Measurements from ENCODE around the gene QRICH2.

The QRICH2 gene

DNA sequence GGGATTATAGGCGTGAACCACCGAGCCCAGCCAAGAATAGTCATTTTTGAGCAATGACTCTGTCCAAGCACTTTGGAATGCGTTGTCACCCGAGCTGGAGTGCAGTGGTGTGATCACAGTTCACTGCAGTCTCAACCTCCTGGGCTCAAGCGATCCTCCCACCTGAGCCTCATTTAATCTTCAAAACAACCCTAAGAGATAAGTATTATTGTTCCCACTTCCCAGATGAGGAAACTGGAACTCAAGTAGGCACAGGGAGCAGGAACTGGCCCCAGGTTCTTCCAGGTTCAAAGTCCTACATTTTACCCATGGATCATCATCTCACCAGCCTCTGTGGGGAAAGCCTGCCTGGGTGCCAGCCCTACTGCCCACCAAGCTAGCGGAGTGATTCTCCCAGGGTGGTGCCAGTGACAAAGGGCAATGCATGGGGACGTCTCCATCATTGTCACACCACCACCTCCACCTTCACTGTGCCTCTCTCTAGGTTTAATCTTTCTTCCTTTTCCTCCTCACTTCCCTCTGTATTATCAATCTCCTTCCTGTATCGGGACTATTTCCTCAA is 56.5 kb downstream of the QRICH2 start:
- no peak for TF ChIP-seq EZH2 (IDR thresholded peaks at IDR 0.05; ENCODE audit: borderline replicate concordance, low read depth, low read length, severe bottlenecking)
- TF ChIP-seq, protein P1, sequence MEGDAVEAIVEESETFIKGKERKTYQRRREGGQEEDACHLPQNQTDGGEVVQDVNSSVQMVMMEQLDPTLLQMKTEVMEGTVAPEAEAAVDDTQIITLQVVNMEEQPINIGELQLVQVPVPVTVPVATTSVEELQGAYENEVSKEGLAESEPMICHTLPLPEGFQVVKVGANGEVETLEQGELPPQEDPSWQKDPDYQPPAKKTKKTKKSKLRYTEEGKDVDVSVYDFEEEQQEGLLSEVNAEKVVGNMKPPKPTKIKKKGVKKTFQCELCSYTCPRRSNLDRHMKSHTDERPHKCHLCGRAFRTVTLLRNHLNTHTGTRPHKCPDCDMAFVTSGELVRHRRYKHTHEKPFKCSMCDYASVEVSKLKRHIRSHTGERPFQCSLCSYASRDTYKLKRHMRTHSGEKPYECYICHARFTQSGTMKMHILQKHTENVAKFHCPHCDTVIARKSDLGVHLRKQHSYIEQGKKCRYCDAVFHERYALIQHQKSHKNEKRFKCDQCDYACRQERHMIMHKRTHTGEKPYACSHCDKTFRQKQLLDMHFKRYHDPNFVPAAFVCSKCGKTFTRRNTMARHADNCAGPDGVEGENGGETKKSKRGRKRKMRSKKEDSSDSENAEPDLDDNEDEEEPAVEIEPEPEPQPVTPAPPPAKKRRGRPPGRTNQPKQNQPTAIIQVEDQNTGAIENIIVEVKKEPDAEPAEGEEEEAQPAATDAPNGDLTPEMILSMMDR (IDR thresholded peaks at IDR 0.05; ENCODE audit: borderline replicate concordance, extremely low read depth, low read length, poor library complexity, severe bottlenecking): no peak
- ATAC-seq (ENCODE audit: insufficient read depth, low read depth) (0 out of 3 replicates have a peak, but pooled peaks have one; percentile 1), DNase-seq (no peak)
- no peaks in the 10 kb centered on the region for H3K36me3 ChIP-seq (ENCODE audit: insufficient read depth, low read length)
- H3K4me3 ChIP-seq (ENCODE audit: low read depth in 1 of 2, low read length in 2 of 2): peak overlapping the region in 1 of 2 experiments; percentile 19; a peak in 1 of 4 replicates
- peak overlapping the region; percentile 66 for H2AFZ ChIP-seq (ENCODE audit: low read depth, low read length)
- no peaks in the 10 kb centered on the region for H3K79me2 ChIP-seq (ENCODE audit: insufficient read depth, low read length)
- peak overlapping the region; percentile 34 for H3K9ac ChIP-seq (ENCODE audit: low read depth, low read length)
- H3K27ac ChIP-seq (ENCODE audit: low read length): peak overlapping the region; percentile 77
- no peaks in the 10 kb centered on the region for H3K9me3 ChIP-seq (ENCODE audit: insufficient read depth, low read length, severe bottlenecking)
- H4K20me1 ChIP-seq (ENCODE audit: insufficient read depth, low read length): no peaks in the 10 kb centered on the region
- H3K27me3 ChIP-seq (ENCODE audit: insufficient read depth, low read length, poor library complexity): no peaks in the 10 kb centered on the region
- peak overlapping the region; percentile 46 for H3K4me2 ChIP-seq (ENCODE audit: insufficient read depth, low read length)
- peaks cover 38% of the 10 kb centered on the region for H3K4me1 ChIP-seq (ENCODE audit: insufficient read depth, low read length)

GRCh38 chr17:76250141-76250540 is 57.9 kb downstream of the QRICH2 start:
- no peak overlapping the region for H3K4me3 ChIP-seq (ENCODE audit: low read depth in 1 of 2, low read length in 2 of 2)
- no peak overlapping the region for H3K4me2 ChIP-seq (ENCODE audit: insufficient read depth, low read length)
- ATAC-seq (ENCODE audit: insufficient read depth, low read depth) (no peak), DNase-seq (no peak)
- peaks cover 42% of the 10 kb centered on the region for H3K4me1 ChIP-seq (ENCODE audit: insufficient read depth, low read length)
- no peak overlapping the region for H3K27ac ChIP-seq (ENCODE audit: low read length)
- TF ChIP-seq, protein P1 (IDR thresholded peaks at IDR 0.05; ENCODE audit: borderline replicate concordance, extremely low read depth, low read length, poor library complexity, severe bottlenecking): no peak
- no peak for TF ChIP-seq EZH2 (IDR thresholded peaks at IDR 0.05; ENCODE audit: borderline replicate concordance, low read depth, low read length, severe bottlenecking)
- H3K36me3 ChIP-seq (ENCODE audit: insufficient read depth, low read length): no peaks in the 10 kb centered on the region
- no peaks in the 10 kb centered on the region for H3K79me2 ChIP-seq (ENCODE audit: insufficient read depth, low read length)
- no peaks in the 10 kb centered on the region for H4K20me1 ChIP-seq (ENCODE audit: insufficient read depth, low read length)
- H3K9ac ChIP-seq (ENCODE audit: low read depth, low read length): no peak overlapping the region
- H2AFZ ChIP-seq (ENCODE audit: low read depth, low read length): no peak overlapping the region
- H3K27me3 ChIP-seq (ENCODE audit: insufficient read depth, low read length, poor library complexity): no peaks in the 10 kb centered on the region
- no peaks in the 10 kb centered on the region for H3K9me3 ChIP-seq (ENCODE audit: insufficient read depth, low read length, severe bottlenecking)

GRCh38 chr17:76248013-76248782 is 59.9 kb downstream of the QRICH2 start:
- no peak for DNase-seq
- no peak overlapping the region for H2AFZ ChIP-seq (ENCODE audit: low read depth, low read length)
- no peaks in the 10 kb centered on the region for H4K20me1 ChIP-seq (ENCODE audit: insufficient read depth, low read length)
- H3K9me3 ChIP-seq (ENCODE audit: insufficient read depth, low read length, severe bottlenecking): no peaks in the 10 kb centered on the region
- H3K36me3 ChIP-seq (ENCODE audit: insufficient read depth, low read length): no peaks in the 10 kb centered on the region
- H3K4me2 ChIP-seq (ENCODE audit: insufficient read depth, low read length): no peak overlapping the region
- H3K79me2 ChIP-seq (ENCODE audit: insufficient read depth, low read length): no peaks in the 10 kb centered on the region
- no peak overlapping the region for H3K4me3 ChIP-seq (ENCODE audit: low read depth in 1 of 2, low read length in 2 of 2)
- H3K9ac ChIP-seq (ENCODE audit: low read depth, low read length): no peak overlapping the region
- peaks cover 48% of the 10 kb centered on the region for H3K4me1 ChIP-seq (ENCODE audit: insufficient read depth, low read length)
- TF ChIP-seq EZH2 (IDR thresholded peaks at IDR 0.05; ENCODE audit: borderline replicate concordance, low read depth, low read length, severe bottlenecking): no peak
- TF ChIP-seq, protein P1 (IDR thresholded peaks at IDR 0.05; ENCODE audit: borderline replicate concordance, extremely low read depth, low read length, poor library complexity, severe bottlenecking): no peak
- H3K27me3 ChIP-seq (ENCODE audit: insufficient read depth, low read length, poor library complexity): no peaks in the 10 kb centered on the region
- ATAC-seq (ENCODE audit: insufficient read depth, low read depth): no peak
- H3K27ac ChIP-seq (ENCODE audit: low read length): no peak overlapping the region
